NCI-H1417 (cell line): Measurements from ENCODE around the gene POU4F2.
A peak's percentile ranks its signal among the peaks of the same experiment; 100 is the strongest.

Experiments
- DNase-seq, 3 experiments: peaks; one replicate each; lab custom pipeline; 2025; lab: John Stamatoyannopoulos, UW

The POU4F2 gene

GRCh38 chr4:146654687-146655520 lies 16.2 kb downstream of the POU4F2 start:
- peak; percentile 22 to 85 (median 79) for DNase-seq

DNA sequence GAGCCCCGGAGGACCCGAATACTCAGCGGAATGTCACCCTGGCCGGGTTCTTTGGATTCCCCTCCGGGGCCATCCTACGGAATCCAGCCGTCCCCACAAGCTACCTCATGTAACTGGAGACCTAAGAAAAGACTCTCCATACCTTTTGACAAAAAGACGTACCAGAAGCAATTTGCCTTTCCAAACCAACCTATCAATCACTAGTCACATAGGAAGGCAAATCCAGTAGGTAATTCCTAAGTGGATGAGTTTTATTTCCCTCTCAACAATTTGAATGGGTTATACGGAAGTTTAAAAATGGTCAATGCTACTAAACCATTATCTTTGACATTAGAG lies 16.8 kb downstream of the POU4F2 start:
- peak in 2 of 3 experiments; percentile 41 to 57 for DNase-seq

GRCh38 chr4:146661367-146661766 lies 22.7 kb downstream of the POU4F2 start:
- peak in 2 of 3 experiments; percentile 26 to 34 for DNase-seq

GRCh38 chr4:146663968-146664311 lies 25.2 kb downstream of the POU4F2 start:
- DNase-seq, result peak in 2 of 3 experiments; percentile 8 to 9

GRCh38 chr4:146674829-146675570 lies 36.3 kb downstream of the POU4F2 start:
- DNase-seq, result no peak
